Activated CD8-positive, alpha-beta memory T cell treated with anti-CD3 and anti-CD28 coated beads, Interleukin-2, amount 10 ng/mL, durations not matched to agents 7 days and 5 days (primary cell): Measurements from ENCODE around the gene PCDHGA3. TPM values are rescaled to one million over a fixed set of nuclear protein-coding genes. Genes with fewer than 3 reads are reported as not detected.
"Not testable (repeated sequence)": the region's sequence is repeated elsewhere in the genome, so short reads cannot be mapped to it uniquely, and the experiment has no call there.

ENCODE experiments used
- ATAC-seq: fragments of 150-1000 bp; cut with Tn5 transposase; one replicate; pipeline ENCODE4 v1.10.0; 2021; ENCODE audit warnings: moderate library complexity
- CTCF ChIA-PET: fragments of 350-600 bp; sonication (Branson Sonifier 250); formaldehyde crosslinking; loops from one replicate; lab custom pipeline; 2021; ENCODE audit warnings: antibody characterized with exemption; lab: Charles Lee
- DNase-seq: peaks from one replicate; pipeline ENCODE4 v3.0.0-alpha.2; 2020
- H3K27ac Mint-ChIP-seq: one replicate; pipeline ENCODE4 v1.8.0; 2021; ENCODE audit warnings: mild to moderate bottlenecking, mixed read lengths
- H3K27me3 Mint-ChIP-seq: one replicate; pipeline ENCODE4 v1.8.0; 2021; ENCODE audit warnings: mixed read lengths
- H3K36me3 Mint-ChIP-seq: one replicate; pipeline ENCODE4 v1.8.0; 2021; ENCODE audit warnings: mild to moderate bottlenecking, mixed read lengths
- H3K4me1 Mint-ChIP-seq: one replicate; pipeline ENCODE4 v1.8.0; 2021; ENCODE audit warnings: mixed read lengths
- H3K4me3 Mint-ChIP-seq: one replicate; pipeline ENCODE4 v1.8.0; 2021; ENCODE audit warnings: mild to moderate bottlenecking, moderate library complexity, mixed read lengths
- H3K9me3 Mint-ChIP-seq: one replicate; pipeline ENCODE4 v1.8.0; 2022; ENCODE audit warnings: low read depth, mixed read lengths
- total RNA-seq, 2 experiments: library from RNA; stranded (reverse); gene quantifications; one replicate each; pipeline ENCODE4 v1.2.3, GENCODE V29; 2021

PCDHGA3 gene
- under 1 TPM in 1 of 2 experiments, not detected in 1; 0.15 TPM for total RNA-seq

DNA sequence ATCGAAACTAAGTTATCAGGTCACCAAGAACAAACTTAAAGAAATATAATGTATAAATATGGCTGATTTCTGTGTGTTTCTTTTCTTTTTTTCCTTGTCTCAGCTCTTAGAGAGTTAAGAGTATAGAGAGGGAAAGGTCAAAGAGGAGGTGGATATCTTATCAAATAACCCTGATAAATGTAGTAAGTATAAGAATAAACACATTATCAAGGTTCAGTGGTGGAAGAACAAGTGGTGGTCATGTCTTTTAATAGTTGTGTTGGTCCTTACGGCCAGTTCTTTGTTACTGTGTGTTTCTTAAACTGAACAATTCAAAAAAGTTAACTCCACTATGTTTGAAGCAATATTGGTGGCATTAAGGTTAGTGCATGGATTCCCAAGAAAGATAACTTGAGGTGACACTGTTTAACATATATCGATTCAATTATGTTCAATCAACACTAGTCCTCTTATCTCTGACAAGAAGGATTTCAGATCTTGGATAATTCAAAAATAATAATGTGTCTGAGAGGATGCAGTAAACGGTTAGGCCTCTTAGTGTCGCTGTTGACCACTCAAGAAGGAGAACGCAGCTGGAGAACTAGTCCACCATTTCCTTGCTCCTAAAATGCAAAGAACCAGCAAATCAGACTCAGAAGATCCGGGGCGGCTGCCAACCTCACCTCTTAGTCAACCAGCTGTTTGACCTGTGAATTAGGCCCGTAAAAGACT is at the start of gene PCDHGA3:
TSS of gene PCDHGA3 (plus strand) at position 588 of the 711 bp plus-strand sequence. CDS start 205 bp downstream, outside the sequence.
- no peak for ATAC-seq
- Mint-ChIP-seq H3K4me1 (no peaks in the 10 kb centered on the region), H3K9me3 (peaks cover 11% of the 10 kb centered on the region), H3K36me3 (peaks cover 8% of the 10 kb centered on the region), H3K4me3 (peak within 1 kb of the TSS; percentile 61), H3K27ac (no peak within 1 kb of the TSS), H3K27me3 (peaks cover 29% of the 10 kb centered on the region)
- CTCF ChIA-PET, result interaction anchor here (1.0 to 2.2 kb wide), 9 partner anchors 12 to 182 kb away, joined by 3 to 6 read pairs (median 3); partner anchors contain the start of genes PCDHGA4 and PCDHGB5
- DNase-seq, result no peak

GRCh38 chr5:141298376-141298775 is 45.3 kb upstream of the PCDHGA3 start:
- Mint-ChIP-seq H3K27me3 (no peaks in the 10 kb centered on the region), H3K36me3 (peaks cover 8% of the 10 kb centered on the region), H3K4me1 (no peaks in the 10 kb centered on the region), H3K4me3 (no peak overlapping the region), H3K9me3 (peaks cover 22% of the 10 kb centered on the region), H3K27ac (no peak overlapping the region)
- no peak for DNase-seq
- CTCF ChIA-PET, result no interaction called here
- no peak for ATAC-seq

DNA sequence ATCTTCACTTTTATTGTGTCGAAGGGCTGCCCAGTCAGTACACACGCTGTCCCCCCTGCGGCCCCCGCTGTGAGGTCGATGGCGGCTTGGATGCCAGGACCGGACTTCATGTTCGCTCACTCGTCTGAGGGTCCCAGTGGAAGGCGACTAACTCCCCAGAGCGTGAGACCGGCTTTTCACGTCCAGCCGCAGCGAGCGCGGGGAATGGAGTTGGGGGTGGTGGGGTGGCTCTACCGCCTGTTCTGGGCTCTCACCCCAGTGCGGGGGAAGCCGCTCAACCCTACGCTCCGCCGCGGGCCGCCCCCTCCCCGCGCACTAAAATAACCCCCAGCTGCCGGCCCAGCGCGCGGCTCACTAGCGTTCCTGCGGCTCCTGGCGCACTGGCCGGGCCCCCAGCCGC is 39.9 kb upstream of the PCDHGA3 start, which contains the start of gene SLC25A2:
TSS of gene SLC25A2 (minus strand) at position 294 of the 400 bp plus-strand sequence. CDS start at position 110, 184 bp downstream.
- Mint-ChIP-seq H3K27ac (no peak within 1 kb of the TSS), H3K4me1 (no peaks in the 10 kb centered on the region), H3K36me3 (peaks cover 18% of the 10 kb centered on the region), H3K27me3 (no peaks in the 10 kb centered on the region), H3K4me3 (no peak within 1 kb of the TSS), H3K9me3 (peaks cover 20% of the 10 kb centered on the region)
- CTCF ChIA-PET, result no interaction called here
- DNase-seq (no peak), ATAC-seq (no peak)

DNA sequence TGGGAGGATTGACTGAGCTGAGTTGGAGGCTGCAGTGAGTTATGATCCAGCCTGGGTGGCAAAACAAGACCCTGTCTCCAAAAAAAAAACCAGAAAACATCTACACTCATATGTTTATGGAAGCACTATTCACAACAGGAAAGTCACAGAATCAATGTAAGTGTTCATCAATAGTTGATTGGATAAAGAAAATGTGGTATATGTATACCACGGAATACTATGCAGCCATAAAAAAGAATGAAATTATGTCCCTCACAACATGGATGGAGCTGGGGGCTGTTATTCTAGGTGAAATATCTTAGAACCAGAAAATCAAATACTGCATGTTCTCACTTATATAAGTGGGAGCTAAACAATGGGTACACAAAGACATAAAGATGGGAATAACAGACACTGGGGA is 37.0 kb upstream of the PCDHGA3 start:
- Mint-ChIP-seq H3K9me3 (peaks cover 28% of the 10 kb centered on the region), H3K36me3 (peaks cover 23% of the 10 kb centered on the region), H3K27me3 (no peaks in the 10 kb centered on the region), H3K4me3 (no peak overlapping the region), H3K27ac (no peak overlapping the region), H3K4me1 (no peaks in the 10 kb centered on the region)
- CTCF ChIA-PET, result interaction anchor here (1.6 kb wide), 1 partner anchor 13 kb away, joined by 5 read pairs; no protein-coding TSS in a partner anchor
- DNase-seq, result no peak
- no peak for ATAC-seq

DNA sequence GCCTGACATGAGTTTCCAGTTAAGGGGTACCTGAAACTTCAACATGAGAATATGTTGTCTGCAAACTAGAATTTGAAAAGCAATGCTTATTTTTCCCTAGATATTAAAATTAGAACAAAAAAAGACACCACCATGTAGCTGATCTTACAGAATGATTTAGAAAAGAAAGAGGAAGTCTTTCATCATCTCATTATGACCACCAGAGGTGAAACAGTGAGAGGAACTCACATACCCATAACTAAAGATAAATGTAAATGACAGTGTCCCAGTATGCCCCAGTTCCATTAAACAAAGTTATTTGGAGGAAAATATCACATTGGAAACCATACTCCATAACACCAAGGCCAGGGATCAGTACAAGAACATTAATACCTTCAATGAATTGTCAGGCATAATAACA is 29.9 kb upstream of the PCDHGA3 start:
- Mint-ChIP-seq H3K27ac (no peak overlapping the region), H3K9me3 (peaks cover 45% of the 10 kb centered on the region)

GRCh38 chr5:141316963-141317362 is 26.7 kb upstream of the PCDHGA3 start:
- Mint-ChIP-seq H3K4me1 (peaks cover 26% of the 10 kb centered on the region), H3K36me3 (peaks cover 78% of the 10 kb centered on the region), H3K9me3 (peaks cover 52% of the 10 kb centered on the region)
- DNase-seq, H3K4me3 Mint-ChIP-seq, H3K27me3 Mint-ChIP-seq, ATAC-seq, H3K27ac Mint-ChIP-seq, CTCF ChIA-PET: not testable (repeated sequence)

More for the DNA sequence above, 29.9 kb upstream of the PCDHGA3 start:
- CTCF ChIA-PET, result no interaction called here
- no peaks in the 10 kb centered on the region for H3K27me3 Mint-ChIP-seq
- peaks cover 4% of the 10 kb centered on the region for H3K4me1 Mint-ChIP-seq
- peaks cover 57% of the 10 kb centered on the region for H3K36me3 Mint-ChIP-seq
- H3K4me3 Mint-ChIP-seq, result no peak overlapping the region
- no peak for DNase-seq
- no peak for ATAC-seq

DNA sequence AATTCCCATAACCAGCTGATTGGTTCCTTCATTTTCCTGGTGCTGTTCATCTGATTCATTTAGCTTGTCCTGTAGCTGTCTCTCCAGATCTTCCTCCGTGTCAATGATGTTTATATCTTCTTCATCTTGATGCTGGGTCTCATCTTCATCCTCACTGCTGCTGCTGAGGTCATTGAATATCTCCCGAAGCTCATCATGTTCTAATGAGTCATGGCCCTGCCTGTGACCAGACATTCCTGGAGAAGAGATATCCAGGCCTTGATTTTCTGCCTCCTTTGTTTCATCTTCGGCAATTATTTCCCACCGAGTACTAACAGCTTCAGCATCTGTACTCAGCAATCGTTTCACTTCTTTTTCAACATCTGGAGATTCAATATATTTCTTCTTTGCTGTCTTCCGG is 24.4 kb upstream of the PCDHGA3 start:
- ATAC-seq (no peak), DNase-seq (no peak)
- H3K27ac Mint-ChIP-seq, result no peak overlapping the region
- no peaks in the 10 kb centered on the region for H3K27me3 Mint-ChIP-seq
- CTCF ChIA-PET, result interaction anchor here (1.5 to 4.9 kb wide), 6 partner anchors 11 to 245 kb away, joined by 5 to 35 read pairs (median 12); partner anchors contain the start of genes PCDHGA1 and PCDHGA3
- peak overlapping the region; percentile 13 for H3K4me3 Mint-ChIP-seq
- peaks cover 32% of the 10 kb centered on the region for H3K4me1 Mint-ChIP-seq
- peaks cover 69% of the 10 kb centered on the region for H3K36me3 Mint-ChIP-seq
- peaks cover 47% of the 10 kb centered on the region for H3K9me3 Mint-ChIP-seq

DNA sequence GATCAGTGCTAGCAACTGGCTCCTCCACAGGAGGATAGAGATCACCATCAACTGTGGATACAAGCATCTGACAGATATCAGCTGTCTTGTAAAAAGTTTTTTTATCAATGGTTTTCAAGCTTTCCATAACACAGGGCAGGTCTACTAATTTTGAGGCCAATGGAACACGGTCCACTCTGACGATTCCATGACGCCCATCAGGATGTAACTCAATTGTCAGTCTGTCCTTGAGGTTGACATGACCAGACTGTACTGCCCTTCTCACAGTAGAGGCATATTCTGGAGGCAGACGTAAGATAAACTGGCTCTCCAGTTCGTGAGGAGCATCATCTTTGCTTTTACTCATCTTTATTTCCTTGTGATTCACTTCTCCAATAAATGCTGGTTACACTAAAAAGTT is 23.9 kb upstream of the PCDHGA3 start:
- H3K36me3 Mint-ChIP-seq, result peaks cover 67% of the 10 kb centered on the region
- H3K4me1 Mint-ChIP-seq, result peaks cover 32% of the 10 kb centered on the region
- H3K27ac Mint-ChIP-seq, result peak overlapping the region; percentile 100
- ATAC-seq (no peak), DNase-seq (no peak)
- H3K27me3 Mint-ChIP-seq, result no peaks in the 10 kb centered on the region
- CTCF ChIA-PET, result interaction anchor here (1.3 to 4.9 kb wide), 11 partner anchors 10 to 318 kb away, joined by 3 to 35 read pairs (median 6); partner anchors contain the start of genes HDAC3, PCDHGA1, PCDHGA11 and PCDHGA3
- peaks cover 46% of the 10 kb centered on the region for H3K9me3 Mint-ChIP-seq
- H3K4me3 Mint-ChIP-seq, result peak overlapping the region; percentile 97

- Mint-ChIP-seq H3K36me3 (peaks cover 59% of the 10 kb centered on the region), H3K4me1 (peaks cover 32% of the 10 kb centered on the region), H3K9me3 (peaks cover 38% of the 10 kb centered on the region), H3K27ac (peak within 1 kb of the TSS; percentile 100), H3K27me3 (no peaks in the 10 kb centered on the region), H3K4me3 (peak within 1 kb of the TSS; percentile 97)
- peak; percentile 95 for ATAC-seq
- CTCF ChIA-PET, result interaction anchor here (0.9 to 4.9 kb wide), 15 partner anchors 9 to 609 kb away, joined by 3 to 35 read pairs (median 5); partner anchors contain the start of genes HDAC3, PCDHGA1, PCDHGA11 and PCDHGA3
- peak; percentile 95 for DNase-seq
Observed at GRCh38 chr5:141320225-141321169, 23.1 kb upstream of the PCDHGA3 start, which contains the start of gene TAF7. Gene TAF7, minus strand, starts transcription at chr5:141320784. Its CDS starts 740 bp downstream, at chr5:141320044.

DNA sequence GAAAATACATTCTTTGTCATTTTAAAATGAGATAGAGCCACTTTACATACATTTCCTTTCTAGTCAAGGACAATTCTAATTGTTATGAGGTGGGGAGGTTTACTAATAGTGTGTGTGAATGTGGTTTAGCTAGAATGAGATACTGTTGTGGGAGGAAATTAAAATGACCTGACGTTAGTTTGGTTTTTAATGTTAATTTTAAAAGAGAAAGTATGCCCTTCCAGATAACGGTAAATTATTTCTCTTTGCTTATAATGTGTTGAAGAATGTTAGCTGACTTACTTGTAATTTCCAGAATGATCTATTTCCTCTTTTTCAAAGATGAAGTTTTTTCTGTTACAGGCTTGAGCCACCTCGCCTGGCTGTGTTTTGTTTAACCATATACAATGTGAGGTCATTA is 21.4 kb upstream of the PCDHGA3 start:
- Mint-ChIP-seq H3K36me3 (peaks cover 48% of the 10 kb centered on the region), H3K4me1 (peaks cover 39% of the 10 kb centered on the region), H3K27me3 (peaks cover under 1% of the 10 kb centered on the region), H3K27ac (no peak overlapping the region), H3K4me3 (no peak overlapping the region), H3K9me3 (peaks cover 32% of the 10 kb centered on the region)
- DNase-seq, result no peak
- CTCF ChIA-PET, result interaction anchor here (1.3 to 4.9 kb wide), 2 partner anchors 190 to 242 kb away, joined by 3 to 33 read pairs; no protein-coding TSS in a partner anchor
- ATAC-seq, result no peak

- Mint-ChIP-seq H3K4me3 (peak overlapping the region; percentile 77), H3K9me3 (peaks cover 9% of the 10 kb centered on the region), H3K4me1 (peaks cover 15% of the 10 kb centered on the region), H3K27ac (peak overlapping the region; percentile 70), H3K27me3 (peaks cover 22% of the 10 kb centered on the region), H3K36me3 (peaks cover 14% of the 10 kb centered on the region)
- DNase-seq (peak; percentile 79), ATAC-seq (peak; percentile 91)
- CTCF ChIA-PET, result interaction anchor here (0.6 to 2.1 kb wide), 9 partner anchors 14 to 443 kb away, joined by 3 to 5 read pairs (median 3); partner anchors contain the start of gene DIAPH1
Observed at GRCh38 chr5:141326088-141326854, 17.4 kb upstream of the PCDHGA3 start.

GRCh38 chr5:141328231-141328630 is 15.4 kb upstream of the PCDHGA3 start:
- CTCF ChIA-PET, result interaction anchor here (0.7 to 3.2 kb wide), 5 partner anchors 8 to 229 kb away, joined by 3 to 35 read pairs (median 3); partner anchors contain the start of genes PCDHGA10 and TAF7
- Mint-ChIP-seq H3K4me1 (peaks cover 7% of the 10 kb centered on the region), H3K27me3 (peaks cover 35% of the 10 kb centered on the region), H3K36me3 (peaks cover 3% of the 10 kb centered on the region), H3K27ac (no peak overlapping the region), H3K9me3 (peaks cover 9% of the 10 kb centered on the region), H3K4me3 (no peak overlapping the region)
- ATAC-seq (no peak), DNase-seq (no peak)
